ENCODE data around the gene TSPAN33.
A peak's percentile ranks its signal among the peaks of the same experiment; 100 is the strongest.
"Not testable (repeated sequence)": the region's sequence is repeated elsewhere in the genome, so short reads cannot be mapped to it uniquely, and the experiment has no call there.

The TSPAN33 gene

GRCh38 chr7:129144095-129144833, at the start of gene TSPAN33:
TSS of gene TSPAN33 (plus strand) at chr7:129144707. CDS start at chr7:129144981, 274 bp downstream.
- DNase-seq = peak; percentile 69

- no peak for DNase-seq
Observed at GRCh38 chr7:129095258-129095657, 49.2 kb upstream of the TSPAN33 start.

- no peak for DNase-seq
Observed at GRCh38 chr7:129098409-129099084, 46.0 kb upstream of the TSPAN33 start.

- DNase-seq = no peak
Observed at GRCh38 chr7:129100827-129101166, 43.7 kb upstream of the TSPAN33 start.

- DNase-seq = no peak
Observed at GRCh38 chr7:129101746-129102145, 42.8 kb upstream of the TSPAN33 start.

- no peak for DNase-seq
Observed at GRCh38 chr7:129103561-129104324, 40.8 kb upstream of the TSPAN33 start.

- no peak for DNase-seq
Observed at GRCh38 chr7:129108581-129108980, 35.9 kb upstream of the TSPAN33 start.

- no peak for DNase-seq
Observed at GRCh38 chr7:129110258-129110981, 34.1 kb upstream of the TSPAN33 start.

GRCh38 chr7:129110982-129111376, 33.5 kb upstream of the TSPAN33 start:
- no peak for DNase-seq

GRCh38 chr7:129115676-129116075, 28.8 kb upstream of the TSPAN33 start:
- DNase-seq = no peak

GRCh38 chr7:129118182-129118581, 26.3 kb upstream of the TSPAN33 start:
- no peak for DNase-seq

GRCh38 chr7:129118976-129119375, 25.5 kb upstream of the TSPAN33 start:
- no peak for DNase-seq

GRCh38 chr7:129121501-129122077, 22.9 kb upstream of the TSPAN33 start:
- not testable (repeated sequence) for DNase-seq

- no peak for DNase-seq
Observed at GRCh38 chr7:129122078-129122750, 22.3 kb upstream of the TSPAN33 start.

GRCh38 chr7:129122751-129123509, 21.6 kb upstream of the TSPAN33 start:
- no peak for DNase-seq

GRCh38 chr7:129123510-129123857, 21.0 kb upstream of the TSPAN33 start:
- no peak for DNase-seq

GRCh38 chr7:129126314-129126713, 18.2 kb upstream of the TSPAN33 start:
- DNase-seq = no peak

- no peak for DNase-seq
Observed at GRCh38 chr7:129127154-129127553, 17.4 kb upstream of the TSPAN33 start.

GRCh38 chr7:129127601-129128000, 16.9 kb upstream of the TSPAN33 start:
- DNase-seq = no peak

GRCh38 chr7:129134356-129134987, 10.0 kb upstream of the TSPAN33 start:
- no peak for DNase-seq
